Stimulated activated CD4-positive, alpha-beta T cell treated with anti-CD3 and anti-CD28 coated beads, Interleukin-12 subunit alpha, Interleukin-12 subunit beta, amount 100 ng/mL, for 24 hours (primary cell): Measurements from ENCODE around the gene AP1M1.

Source experiments
- DNase-seq, 2 experiments: peaks; one replicate each; pipeline ENCODE4 v3.0.0-alpha.2; 2020; ENCODE audit warnings: low read depth in 2 of 2

Gene AP1M1

DNA sequence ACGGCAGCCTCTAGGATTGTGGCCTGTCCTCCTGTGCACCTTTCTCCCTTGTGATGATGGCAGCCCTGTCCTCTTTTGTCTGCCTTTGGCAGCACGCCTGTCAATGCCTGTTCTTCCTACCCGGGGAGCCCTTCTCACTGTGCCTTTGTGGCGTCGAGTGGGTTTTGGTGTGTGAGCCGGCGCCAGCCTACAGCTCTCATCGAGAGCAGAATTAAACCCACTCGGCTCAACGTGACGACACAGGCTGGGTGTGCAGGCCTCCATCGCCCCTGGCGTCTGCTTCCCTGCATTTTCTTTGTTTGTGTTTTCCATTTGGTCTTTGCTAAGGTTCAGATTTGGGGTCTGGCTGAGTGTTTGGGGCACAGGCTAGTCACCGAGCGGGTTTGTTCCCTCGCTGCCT, 34.4 kb downstream of the AP1M1 start:
- DNase-seq: no peak

DNA sequence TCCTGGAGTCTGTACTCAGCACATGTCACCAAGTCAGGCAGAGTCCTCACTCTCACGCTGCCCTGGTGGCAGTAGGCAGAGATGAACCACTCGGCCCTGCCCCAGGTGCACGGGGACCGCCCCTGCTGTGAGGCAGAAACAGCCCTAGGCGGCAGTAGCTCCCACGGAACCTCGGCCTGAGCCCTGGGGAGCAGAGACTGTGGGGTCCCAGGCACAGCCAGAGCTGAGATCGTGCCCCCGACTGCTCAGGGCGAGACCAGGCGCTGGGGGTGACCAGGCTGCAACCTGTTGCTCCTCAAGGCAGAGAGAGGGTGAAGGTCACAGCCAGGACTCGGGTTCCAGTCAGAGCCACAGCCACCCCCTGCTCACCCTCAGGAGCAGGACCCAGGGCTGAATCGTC, 34.9 kb downstream of the AP1M1 start:
- DNase-seq: no peak

DNA sequence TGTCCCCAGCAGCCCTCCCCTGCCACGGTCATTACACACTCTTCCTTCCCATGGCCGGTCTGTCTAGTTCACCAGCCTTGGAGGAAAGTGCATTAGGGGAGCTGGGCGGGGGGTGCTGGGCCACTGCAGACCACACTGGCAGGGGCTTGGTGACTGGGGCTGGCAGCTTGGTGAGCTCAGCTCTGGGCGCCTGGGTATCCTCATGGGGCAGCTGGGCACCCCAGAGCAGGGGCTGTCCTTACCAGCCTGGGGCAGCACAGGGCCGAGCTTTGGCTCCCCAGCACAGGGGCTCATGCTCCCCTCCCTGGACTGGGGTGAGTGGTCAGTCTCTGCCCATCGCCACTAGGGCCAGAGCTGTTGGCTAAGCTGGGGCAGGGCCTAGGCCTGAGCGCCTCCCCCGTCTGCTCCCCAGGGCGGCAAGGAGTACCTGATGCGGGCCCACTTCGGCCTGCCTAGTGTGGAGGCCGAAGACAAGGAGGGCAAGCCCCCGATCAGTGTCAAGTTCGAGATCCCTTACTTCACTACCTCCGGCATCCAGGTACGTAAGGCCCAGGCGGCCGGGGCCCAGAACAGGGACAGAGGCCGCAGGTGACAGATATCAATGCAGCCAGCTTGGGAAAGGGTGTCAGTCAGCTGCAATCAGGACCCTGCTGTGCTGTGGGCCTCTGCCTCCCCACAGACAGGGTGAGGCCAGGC, 35.5 kb downstream of the AP1M1 start:
- DNase-seq: no peak

- DNase-seq: no peak
These were observed 36.3 kb downstream of the AP1M1 start for GRCh38 chr19:16233836-16234551.

GRCh38 chr19:16234552-16235445, 37.1 kb downstream of the AP1M1 start:
- DNase-seq: no peak

DNA sequence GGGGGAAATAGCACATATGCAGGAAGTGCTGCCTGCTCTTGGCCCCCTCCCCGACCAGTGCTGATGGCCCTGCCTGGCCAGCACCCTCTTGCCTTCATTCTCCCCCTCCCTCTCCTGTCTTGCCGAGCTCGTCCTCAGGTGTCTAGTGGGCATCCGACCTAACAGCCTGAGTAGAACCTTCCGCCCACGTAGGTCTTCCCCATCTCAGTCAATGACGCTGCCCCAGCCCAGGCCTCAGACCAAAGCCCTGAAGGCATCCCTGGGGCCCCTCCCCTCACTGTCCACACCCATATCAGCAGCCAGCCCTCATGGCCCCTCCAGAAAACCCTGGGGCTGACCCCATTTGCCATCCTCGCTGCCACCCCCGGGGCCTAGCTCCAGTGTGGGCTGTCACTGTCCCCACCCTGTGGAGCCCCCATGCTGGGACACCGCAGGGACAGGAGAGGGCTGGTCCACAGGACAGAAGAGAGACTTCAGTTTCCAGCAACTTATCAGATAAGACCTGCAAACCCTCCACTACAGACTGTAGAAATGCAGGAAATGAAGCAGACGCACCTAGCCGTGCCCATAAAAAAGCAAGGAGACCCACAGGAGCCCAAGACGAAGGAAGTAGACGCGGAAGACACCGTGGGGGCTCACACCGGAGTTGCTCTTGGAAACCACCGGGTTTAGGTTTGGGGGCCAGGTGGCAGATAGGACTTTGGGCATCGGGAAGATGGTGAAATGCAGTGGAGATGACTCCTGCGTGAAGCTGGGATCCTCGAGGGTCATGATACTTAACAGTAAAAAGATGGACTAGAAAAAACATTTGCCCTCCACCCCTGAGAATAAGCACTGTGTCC, 38.3 kb downstream of the AP1M1 start:
- DNase-seq: no peak

DNA sequence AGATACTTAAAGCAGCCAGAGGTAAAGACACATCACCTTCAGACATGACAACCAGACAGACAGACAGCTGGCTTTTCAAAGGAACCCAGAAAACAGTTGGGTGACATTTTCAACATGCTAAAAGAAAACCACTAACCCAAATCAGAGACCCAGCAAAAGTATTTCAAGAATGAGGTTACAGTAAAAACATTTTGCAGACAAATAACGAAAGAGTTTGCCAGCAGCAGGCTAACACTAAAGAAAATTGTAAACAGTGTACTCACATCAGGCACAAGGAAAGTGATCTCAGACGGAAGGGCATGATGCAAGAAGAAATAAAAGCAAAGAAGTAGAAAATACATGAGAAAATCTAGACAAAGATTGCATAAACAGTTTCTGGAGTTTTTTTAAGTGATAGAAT, 46.4 kb downstream of the AP1M1 start:
- no peak for DNase-seq

DNA sequence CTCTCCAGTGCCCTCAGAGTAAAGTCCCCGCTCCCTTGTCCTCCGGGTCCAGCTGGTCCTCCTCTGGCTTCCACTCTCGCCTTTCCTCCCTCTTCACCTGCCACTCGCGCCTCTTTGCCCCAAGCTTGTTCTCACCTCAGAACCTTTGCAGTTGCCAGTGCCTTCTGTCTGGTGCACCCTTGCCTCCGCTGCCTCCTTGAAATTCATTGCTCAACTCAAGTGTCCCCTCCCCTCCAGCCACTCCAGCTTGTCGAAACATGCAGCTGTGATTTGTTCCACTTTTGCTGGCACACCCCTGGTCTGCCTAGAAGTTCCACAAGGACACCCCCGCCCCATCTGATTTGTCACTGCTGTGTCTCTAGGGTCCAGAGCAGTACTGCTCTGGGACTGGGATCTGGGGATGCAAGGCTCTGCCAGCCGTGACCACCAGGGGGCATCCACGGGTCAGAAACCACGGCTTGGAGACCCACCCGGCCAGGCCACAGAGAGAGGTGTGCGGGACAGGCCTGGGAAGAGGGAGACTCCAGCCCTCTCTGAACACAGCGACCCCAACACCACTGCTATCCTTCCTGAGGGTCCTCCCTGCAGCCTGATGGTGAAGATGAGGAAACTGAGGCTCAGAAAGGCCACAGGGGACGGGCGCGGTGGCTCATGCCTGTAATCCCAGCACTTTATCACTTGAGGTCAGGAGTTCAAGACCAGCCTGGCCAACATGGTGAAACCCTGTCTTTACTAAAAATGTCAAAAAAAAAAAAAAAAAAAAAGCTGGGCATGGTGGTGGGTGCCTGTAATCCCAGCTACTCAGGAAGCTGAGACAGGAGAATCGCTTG, 49.9 kb downstream of the AP1M1 start:
- DNase-seq: peak; percentile 68 to 86

GRCh38 chr19:16248380-16249023, 50.8 kb downstream of the AP1M1 start:
- no peak for DNase-seq

DNA sequence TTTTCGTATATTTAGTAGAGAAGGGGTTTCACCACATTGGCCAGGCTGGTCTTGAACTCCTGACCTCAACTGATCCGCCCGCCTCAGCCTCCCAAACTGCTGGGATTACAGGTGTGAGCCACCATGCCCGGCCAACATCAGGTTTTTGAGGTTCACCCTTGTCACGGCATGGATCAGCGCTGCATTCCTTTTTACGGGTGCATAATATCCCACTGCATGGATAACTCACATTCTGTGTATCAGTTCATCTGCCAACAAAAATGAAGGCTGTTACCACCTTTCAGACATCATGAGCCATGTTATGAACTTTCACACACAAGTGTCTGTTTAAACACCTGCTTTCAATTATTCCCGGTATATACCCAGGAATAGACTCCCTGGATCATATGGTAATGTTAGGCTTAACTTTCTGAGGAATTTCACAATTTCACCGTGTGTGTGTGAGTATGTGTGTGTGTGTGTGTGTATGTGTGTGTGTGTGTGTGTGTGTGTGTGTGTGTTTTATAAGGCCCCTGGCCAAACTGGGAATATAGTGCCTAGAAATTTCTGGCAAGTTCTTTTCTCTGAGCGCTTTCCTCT, 52.2 kb downstream of the AP1M1 start:
- no peak for DNase-seq

DNA sequence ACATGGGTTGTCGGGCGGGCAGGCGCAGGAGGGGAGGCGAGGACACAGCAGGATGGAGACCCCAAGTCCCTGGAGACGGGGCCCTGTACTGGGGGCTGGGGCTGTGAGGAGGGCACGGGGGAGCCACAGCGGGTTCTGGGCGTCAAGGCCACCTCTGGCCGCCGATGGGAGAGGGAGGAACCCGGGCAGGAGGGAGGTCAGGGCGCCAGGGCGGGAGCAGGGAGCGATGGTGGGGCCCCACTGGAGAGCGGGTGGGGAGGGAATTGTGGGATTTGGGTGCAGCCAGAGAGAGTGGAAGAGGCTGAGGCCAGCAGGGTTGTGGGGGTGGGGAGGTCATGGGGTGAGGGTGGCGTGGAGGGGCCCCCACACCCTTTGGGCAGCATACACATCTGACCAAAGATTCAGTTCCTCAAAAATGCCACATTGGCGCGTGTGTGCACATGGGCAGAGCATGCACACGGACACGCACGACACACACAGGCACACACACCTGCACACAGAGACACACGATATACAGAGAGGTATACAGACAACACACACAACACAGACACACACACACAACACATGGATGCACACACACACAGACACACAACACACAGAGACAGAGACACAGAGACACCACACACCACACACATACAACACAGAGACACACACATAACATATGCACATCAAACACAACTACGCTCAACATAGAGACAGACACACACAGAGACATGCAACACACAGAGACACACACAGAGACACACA, 54.9 kb downstream of the AP1M1 start:
- DNase-seq: no peak

DNA sequence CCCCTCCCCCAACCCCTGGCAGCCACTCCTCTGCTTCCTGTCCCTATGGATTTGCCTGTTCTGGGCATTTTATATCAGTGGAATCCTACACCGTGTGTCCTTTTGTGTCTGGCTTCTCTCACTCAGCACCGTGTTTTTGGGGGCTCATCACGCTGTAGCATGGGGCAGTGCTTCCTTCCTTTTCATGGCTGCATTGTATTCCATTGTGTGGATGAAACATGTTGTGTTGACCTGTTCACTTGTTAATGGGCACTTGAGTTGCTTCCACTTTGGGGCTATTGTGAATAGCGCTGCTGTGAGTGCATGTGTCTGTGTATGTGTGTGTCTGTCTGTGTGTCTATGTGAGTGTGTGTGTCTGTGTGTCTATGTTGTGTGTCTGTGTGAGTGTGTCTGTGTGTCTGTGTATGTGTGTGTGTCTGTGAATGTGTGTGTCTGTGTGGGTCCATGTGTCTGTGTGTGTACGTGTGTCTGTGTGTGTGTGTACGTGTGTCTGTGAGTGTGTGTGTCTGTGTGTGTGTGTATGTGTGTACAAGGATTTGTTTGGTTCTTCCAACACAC, 57.2 kb downstream of the AP1M1 start:
- no peak for DNase-seq

- no peak for DNase-seq
These were observed 59.8 kb downstream of the AP1M1 start for GRCh38 chr19:16257509-16258002.

- DNase-seq: no peak
These were observed 60.8 kb downstream of the AP1M1 start for GRCh38 chr19:16258440-16258903.

- DNase-seq: no peak
These were observed 61.9 kb downstream of the AP1M1 start for GRCh38 chr19:16259385-16260159.

- no peak for DNase-seq
These were observed 62.6 kb downstream of the AP1M1 start for GRCh38 chr19:16260160-16260811.

DNA sequence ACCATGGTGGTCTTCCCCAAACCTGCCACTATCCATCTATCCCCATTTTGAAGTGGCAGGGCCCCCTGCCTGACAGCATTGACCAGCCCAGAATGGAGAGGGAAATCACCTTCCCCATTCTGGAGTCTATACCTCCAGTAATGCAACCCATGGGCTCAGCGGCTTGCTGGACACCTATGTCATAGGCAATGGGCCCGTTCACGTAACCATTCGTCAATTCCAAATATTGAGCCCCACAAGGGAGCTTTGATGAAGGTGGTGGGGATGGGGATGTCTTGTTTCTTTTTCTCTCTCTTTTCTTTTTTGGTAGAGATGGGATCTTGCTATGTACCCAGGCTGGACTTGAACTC, 63.1 kb downstream of the AP1M1 start:
- no peak for DNase-seq
